Measurements from ENCODE around the gene REXO5.

Gene REXO5

GRCh38 chr16:20774703-20775362 is 31.5 kb upstream of the REXO5 start:
- Histone ChIP-seq H3K9me3 (replicated peaks; ENCODE audit: insufficient read depth, low read length) (no peaks in the 10 kb centered on the region), H4K20me1 (ENCODE audit: insufficient read depth, low read length) (no peaks in the 10 kb centered on the region), H3K9ac (ENCODE audit: low read length) (no peak overlapping the region), H3K79me2 (ENCODE audit: low read length) (no peaks in the 10 kb centered on the region), H3K4me2 (ENCODE audit: low read depth, low read length) (no peak overlapping the region), H3K9me2 (replicated peaks; ENCODE audit: insufficient read depth, low read length) (no peaks in the 10 kb centered on the region), H3F3A (ENCODE audit: insufficient read depth, low read length) (no peaks in the 10 kb centered on the region), H3K27me3 (replicated peaks; ENCODE audit: insufficient read depth, low read length) (no peaks in the 10 kb centered on the region), H3K36me3 (replicated peaks; ENCODE audit: insufficient read depth, low read length) (no peaks in the 10 kb centered on the region), H3K4me3 (ENCODE audit: low read length) (no peak overlapping the region), H2AFZ (ENCODE audit: low read length) (no peak overlapping the region), H3K27ac (ENCODE audit: low read length) (no peak overlapping the region), H3K4me1 (ENCODE audit: low read length) (no peaks in the 10 kb centered on the region)
- TF ChIP-seq EZH2 (optimal IDR thresholded peaks at IDR 0.05; ENCODE audit: low read depth, low read length) (no peak), CTCF (IDR thresholded peaks at IDR 0.05; ENCODE audit: low read length) (peak; percentile 73), EZH2phosphoT487 (IDR thresholded peaks at IDR 0.05; ENCODE audit: low read length) (no peak)
- DNase-seq: peak; percentile 41

GRCh38 chr16:20781697-20782096 is 24.6 kb upstream of the REXO5 start:
- Histone ChIP-seq H4K20me1 (ENCODE audit: insufficient read depth, low read length) (no peaks in the 10 kb centered on the region), H3K9me3 (replicated peaks; ENCODE audit: insufficient read depth, low read length) (no peaks in the 10 kb centered on the region), H3F3A (ENCODE audit: insufficient read depth, low read length) (no peaks in the 10 kb centered on the region), H3K9ac (ENCODE audit: low read length) (no peak overlapping the region), H3K9me2 (replicated peaks; ENCODE audit: insufficient read depth, low read length) (no peaks in the 10 kb centered on the region), H3K36me3 (replicated peaks; ENCODE audit: insufficient read depth, low read length) (no peaks in the 10 kb centered on the region), H3K79me2 (ENCODE audit: low read length) (no peaks in the 10 kb centered on the region), H3K4me2 (ENCODE audit: low read depth, low read length) (no peak overlapping the region), H3K27ac (ENCODE audit: low read length) (no peak overlapping the region), H3K4me3 (ENCODE audit: low read length) (no peak overlapping the region), H3K27me3 (replicated peaks; ENCODE audit: insufficient read depth, low read length) (no peaks in the 10 kb centered on the region), H3K4me1 (ENCODE audit: low read length) (no peaks in the 10 kb centered on the region), H2AFZ (ENCODE audit: low read length) (no peak overlapping the region)
- no peak for DNase-seq
- TF ChIP-seq CTCF (IDR thresholded peaks at IDR 0.05; ENCODE audit: low read length): no peak
- TF ChIP-seq EZH2 (optimal IDR thresholded peaks at IDR 0.05; ENCODE audit: low read depth, low read length): no peak
- TF ChIP-seq EZH2phosphoT487 (IDR thresholded peaks at IDR 0.05; ENCODE audit: low read length): no peak

GRCh38 chr16:20782470-20782869 is 23.9 kb upstream of the REXO5 start:
- H3K9me3 ChIP-seq (replicated peaks; ENCODE audit: insufficient read depth, low read length): no peaks in the 10 kb centered on the region

More at GRCh38 chr16:20782470-20782869, 23.9 kb upstream of the REXO5 start:
- Histone ChIP-seq H4K20me1 (ENCODE audit: insufficient read depth, low read length) (no peaks in the 10 kb centered on the region), H3K27me3 (replicated peaks; ENCODE audit: insufficient read depth, low read length) (no peaks in the 10 kb centered on the region), H3K27ac (ENCODE audit: low read length) (no peak overlapping the region), H3K4me2 (ENCODE audit: low read depth, low read length) (no peak overlapping the region), H3F3A (ENCODE audit: insufficient read depth, low read length) (no peaks in the 10 kb centered on the region), H3K9me2 (replicated peaks; ENCODE audit: insufficient read depth, low read length) (no peaks in the 10 kb centered on the region), H3K9ac (ENCODE audit: low read length) (no peak overlapping the region), H3K4me3 (ENCODE audit: low read length) (no peak overlapping the region), H2AFZ (ENCODE audit: low read length) (no peak overlapping the region), H3K4me1 (ENCODE audit: low read length) (no peaks in the 10 kb centered on the region), H3K79me2 (ENCODE audit: low read length) (no peaks in the 10 kb centered on the region), H3K36me3 (replicated peaks; ENCODE audit: insufficient read depth, low read length) (no peaks in the 10 kb centered on the region)
- no peak for DNase-seq
- TF ChIP-seq EZH2 (optimal IDR thresholded peaks at IDR 0.05; ENCODE audit: low read depth, low read length) (no peak), CTCF (IDR thresholded peaks at IDR 0.05; ENCODE audit: low read length) (no peak), EZH2phosphoT487 (IDR thresholded peaks at IDR 0.05; ENCODE audit: low read length) (no peak)

Measured in MM.1S (cell line).